K562 (cell line): ENCODE data around the gene HMGN3. TPM values are rescaled to one million over a fixed set of nuclear protein-coding genes. Genes with fewer than 3 reads are reported as not detected.

Experiments
- ATAC-seq: fragments of 200-7000 bp; cut with Tn5 transposase; 3 replicates; pipeline ENCODE4 v1.9.1; 2020; ENCODE audit warnings: moderate library complexity
- BruUV-seq: library from RNA; stranded (reverse); fragments of 400-500 nt; replicated peaks from 2 replicates; lab custom pipeline; 2021; lab: Mats Ljungman, UMichigan
- CTCF ChIA-PET: fragments of 300-600 bp; formaldehyde crosslinking; extraction: SDS; loops from one replicate; lab custom pipeline; 2021; ENCODE audit warnings: low intra/inter-chr PET ratio; lab: Yijun Ruan, JAX
- POLR2A ChIA-PET: fragments of 300-600, 350-650 bp; sonication (Branson Sonifier 250); formaldehyde crosslinking; extraction: SDS; loops from one replicate; lab custom pipeline; 2021; ENCODE audit warnings: antibody characterized with exemption, inconsistent platforms; lab: Yijun Ruan, JAX
- DNase-seq, 4 experiments: peaks; one replicate each; pipeline versions ENCODE4 v3.0.0 to v3.0.0-alpha.2; 2011 to 2018; ENCODE audit warnings: low spot score in 3 of 4, mixed read lengths in 3 of 4; ENCODE audit errors: extremely low read depth in 1 of 4
- FAIRE-seq: peaks from 2 replicates; lab custom pipeline; 2011; peaks lifted over from hg19 to GRCh38; lab: Jason Lieb, UNC
- H2AFZ ChIP-seq: 2 replicates; pipeline ENCODE4 v1.6.0; 2011; ENCODE audit warnings: low read depth, low read length, control low read depth, inconsistent platforms
- H3K27ac ChIP-seq: fragments of 200-600 bp; 3 replicates; pipeline ENCODE4 v1.8.0; 2011; ENCODE audit warnings: low read depth, mild to moderate bottlenecking, control low read depth, inconsistent platforms, low read length, moderate library complexity, mixed read lengths; ENCODE audit errors: extremely low read depth
- H3K27me3 ChIP-seq, 2 experiments: fragments of 300-600 bp in 1 of 2; 2 replicates in 1 of 2; 3 replicates in 1 of 2; pipeline versions ENCODE4 v1.6.0 to v1.8.0; 2011; ENCODE audit warnings: inconsistent platforms in 2 of 2, low read length in 2 of 2, mild to moderate bottlenecking in 1 of 2, mixed read lengths in 1 of 2, moderate library complexity in 1 of 2; ENCODE audit not compliant: control insufficient read depth in 2 of 2, insufficient read depth in 2 of 2
- H3K36me3 ChIP-seq: fragments of 300-600 bp; 3 replicates; pipeline ENCODE4 v1.8.0; 2011; ENCODE audit warnings: mild to moderate bottlenecking, low read length, inconsistent platforms; ENCODE audit not compliant: control insufficient read depth, insufficient read depth
- H3K4me1 ChIP-seq, 2 experiments: fragments of 200-600 bp in 1 of 2; replicated peaks in 1 of 2; 2 replicates in 1 of 2; 3 replicates in 1 of 2; pipeline versions ENCODE4 v1.5.1 to v1.8.0; 2011; ENCODE audit warnings: inconsistent platforms in 2 of 2, low read length in 2 of 2, mild to moderate bottlenecking in 1 of 2, mixed read lengths in 1 of 2, moderate library complexity in 1 of 2; ENCODE audit not compliant: control insufficient read depth in 2 of 2, insufficient read depth in 2 of 2
- H3K4me2 ChIP-seq: 2 replicates; pipeline ENCODE4 v1.6.1; 2011; ENCODE audit warnings: low read length, control low read depth, inconsistent platforms, mixed read lengths; ENCODE audit not compliant: insufficient read depth
- H3K4me3 ChIP-seq: fragments of 200-600 bp; sonication (generic), shearing (Covaris generic); 2 replicates; pipeline ENCODE4 v1.5.1; 2016; ENCODE audit warnings: control low read depth, inconsistent platforms
- H3K79me2 ChIP-seq: fragments of 200-600 bp; 3 replicates; pipeline ENCODE4 v1.8.0; 2011; ENCODE audit warnings: low read length, inconsistent platforms; ENCODE audit not compliant: control insufficient read depth, insufficient read depth
- H3K9ac ChIP-seq, 2 experiments: 2 replicates each; pipeline versions ENCODE4 v1.6.0 to v1.6.1; 2011; ENCODE audit warnings: low read depth in 2 of 2, low read length in 2 of 2, control low read depth in 1 of 2, inconsistent platforms in 1 of 2, mild to moderate bottlenecking in 1 of 2, mixed read lengths in 1 of 2; ENCODE audit not compliant: insufficient read depth in 1 of 2
- H3K9me1 ChIP-seq: one replicate; pipeline ENCODE4 v1.6.0; 2011; ENCODE audit warnings: inconsistent platforms, mild to moderate bottlenecking, low read length, moderate library complexity; ENCODE audit not compliant: control insufficient read depth, insufficient read depth
- H3K9me3 ChIP-seq: replicated peaks from 2 replicates; pipeline ENCODE4 v1.5.1; 2011; ENCODE audit warnings: low read depth, low read length, inconsistent platforms; ENCODE audit not compliant: control insufficient read depth, insufficient read depth
- H4K20me1 ChIP-seq: replicated peaks from 2 replicates; pipeline ENCODE4 v1.6.1; 2011; ENCODE audit warnings: low read length, inconsistent platforms, mixed read lengths; ENCODE audit not compliant: control insufficient read depth, insufficient read depth
- BCL6 ChIP-seq: fragments of 250-450 bp; sonication (Bioruptor Pico); IDR thresholded peaks from 2 replicates; pipeline ENCODE4 v1.4.0; 2020
- MTA1 ChIP-seq: fragments of 450-650 bp; IDR thresholded peaks from 2 replicates; pipeline ENCODE4 v1.6.1; 2017; ENCODE audit warnings: borderline replicate concordance
- RBM39 ChIP-seq: fragments of 200-400 bp; formaldehyde crosslinking; optimal IDR thresholded peaks from 2 replicates; pipeline ENCODE3; 2018; ENCODE audit warnings: low read depth, low read length
- U2AF1 ChIP-seq: fragments of 200-400 bp; formaldehyde crosslinking; optimal IDR thresholded peaks from 2 replicates; pipeline ENCODE3; 2017; ENCODE audit warnings: mild to moderate bottlenecking, low read depth, low read length, moderate library complexity
- WGBS: fragments of 100-300 bp; shearing (Covaris generic); methylation state at CpG from one replicate; pipeline ENCODE4 v1.1.6; 2016; ENCODE audit warnings: low coverage, mixed read lengths; ENCODE audit not compliant: insufficient coverage; ENCODE audit errors: missing lambda C conversion rate; 5-methylcytosine and 5-hydroxymethylcytosine counted together
- in situ Hi-C: fragments of 300-500 bp; cut with MboI; formaldehyde crosslinking; loops from 4 replicates; pipeline ENCODE4 v1.15.0; 2018; ENCODE audit warnings: inconsistent platforms, mixed read lengths
- intact Hi-C: fragments of 100-400 bp; cut with micrococcal nuclease; formaldehyde crosslinking; loops from 2 replicates; pipeline ENCODE4 v1.14.2; 2022
- polyA plus RNA-seq, 8 experiments: library from polyadenylated mRNA; depleted of rRNA in 4 of 8; stranded (reverse) in 5 of 8; unstranded in 3 of 8; fragments of >200 nt; fragmentation: Nextera tagmentation in 2 of 8; fragmentation: Illumina TruSeq in 1 of 8; extraction: Ambion mirVana in 2 of 8; extraction: Trizol in 1 of 8; gene quantifications; 2 replicates each; pipeline versions ENCODE4 v1.2.1 to v1.2.3, GENCODE V29; 2011 to 2014; ENCODE audit warnings: inconsistent platforms in 1 of 8, missing spikeins in 1 of 8
- total RNA-seq, 7 experiments: library from RNA; depleted of rRNA in 6 of 7; stranded (reverse); fragments of >200 nt in 6 of 7; fragmentation: Illumina TruSeq in 2 of 7; extraction: Trizol in 2 of 7; gene quantifications; 2 replicates each; pipeline versions ENCODE4 v1.2.1 to v1.2.3, GENCODE V29; 2011 to 2021; ENCODE audit warnings: low replicate concordance in 1 of 7
- TF ChIP-seq, protein P1 (sequence below): fragments of 250-450 bp; sonication (Bioruptor Pico); IDR thresholded peaks from 2 replicates; pipeline ENCODE4 v1.8.0; 2021; ENCODE audit warnings: moderate library complexity, mild to moderate bottlenecking, inconsistent platforms
- TF ChIP-seq, protein P2 (sequence below): sonication (generic); formaldehyde crosslinking; IDR thresholded peaks from 2 replicates; pipeline ENCODE4 v1.9.0; 2022; ENCODE audit warnings: mild to moderate bottlenecking, missing genetic modification reagents
- TF ChIP-seq, protein P3 (sequence below): sonication (generic); formaldehyde crosslinking; IDR thresholded peaks from 2 replicates; pipeline ENCODE4 v1.8.1; 2022; ENCODE audit warnings: missing genetic modification reagents
- TF ChIP-seq, protein P4 (sequence below): sonication (generic); formaldehyde crosslinking; IDR thresholded peaks from 2 replicates; pipeline ENCODE4 v1.8.1; 2023; ENCODE audit warnings: missing genetic modification reagents, mild to moderate bottlenecking, borderline replicate concordance

Gene HMGN3
- total and polyA plus RNA-seq, 9 of the 15 experiments (the other 6 are each of a cell fraction or from before 2014, with no cell fraction given) = 42.1 to 154 (median 88.1) TPM

DNA sequence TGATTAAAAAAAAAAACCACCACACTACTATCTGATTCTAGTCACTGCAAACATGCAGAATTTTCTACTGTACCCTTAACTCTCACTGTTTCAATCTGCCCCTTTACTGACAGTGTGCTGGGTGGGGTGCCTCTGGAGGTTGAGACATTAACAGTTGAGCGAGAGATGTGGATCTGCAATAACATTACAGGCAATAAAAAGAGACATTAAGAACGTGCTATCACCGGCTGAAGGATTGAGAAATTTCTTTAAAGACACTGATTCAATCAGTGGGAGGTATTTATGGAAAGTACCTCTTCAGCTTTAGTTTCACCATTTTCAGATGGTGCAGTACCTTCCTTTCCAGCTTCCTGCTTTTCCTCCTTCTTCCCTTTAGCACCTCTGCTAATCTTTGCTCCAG, 32.5 kb downstream of the HMGN3 start:
- Histone ChIP-seq H2AFZ (no peak overlapping the region), H3K27ac (no peak overlapping the region), H3K9me1 (no peaks in the 10 kb centered on the region), H3K9ac (no peak overlapping the region), H3K4me1 (no peaks in the 10 kb centered on the region), H4K20me1 (no peaks in the 10 kb centered on the region), H3K4me3 (no peak overlapping the region), H3K9me3 (no peaks in the 10 kb centered on the region), H3K4me2 (no peak overlapping the region), H3K27me3 (no peaks in the 10 kb centered on the region), H3K36me3 (peaks cover 8% of the 10 kb centered on the region; the same call in 1 of the 3 replicates), H3K79me2 (no peaks in the 10 kb centered on the region)
- intact Hi-C loops = no loop called here
- no TSS peak for BruUV-seq
- ChIA-PET CTCF (no interaction called here), POLR2A (no interaction called here)
- in situ Hi-C loops = no loop called here
- TF ChIP-seq, protein P1, sequence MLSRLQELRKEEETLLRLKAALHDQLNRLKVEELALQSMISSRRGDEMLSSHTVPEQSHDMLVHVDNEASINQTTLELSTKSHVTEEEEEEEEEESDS (CRISPR knock-in tag) = no peak
- DNase-seq = no peak
- 36% methylated on average over 3 of the region's 3 CpGs for WGBS
- ATAC-seq = no peak
- no peak for FAIRE-seq

DNA sequence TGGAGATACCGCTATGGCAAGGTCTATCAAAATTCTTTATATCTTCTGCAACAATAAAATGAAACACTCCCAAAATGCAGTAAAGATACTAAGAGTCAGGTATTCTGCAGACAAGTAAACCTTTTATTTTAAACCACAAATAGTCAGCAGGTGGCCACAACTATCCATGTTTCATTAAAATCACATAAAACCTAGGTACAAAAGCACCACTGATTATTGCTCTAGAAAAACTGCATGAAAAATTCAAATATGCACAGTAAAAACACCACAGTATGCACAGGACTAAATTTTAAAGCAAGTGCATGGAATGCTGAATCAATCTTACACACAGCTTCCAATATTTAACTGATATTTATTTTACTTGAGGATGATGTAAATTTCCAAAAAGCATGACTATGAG, 33.3 kb downstream of the HMGN3 start:
- POLR2A ChIA-PET = no interaction called here
- no peak for ATAC-seq
- CTCF ChIA-PET = no interaction called here
- Histone ChIP-seq H3K9ac (no peak overlapping the region), H3K9me3 (no peaks in the 10 kb centered on the region), H3K27me3 (no peaks in the 10 kb centered on the region), H2AFZ (no peak overlapping the region), H3K4me3 (no peak overlapping the region), H3K27ac (no peak overlapping the region), H3K79me2 (no peaks in the 10 kb centered on the region), H3K36me3 (peaks cover 8% of the 10 kb centered on the region; the same call in 1 of the 3 replicates), H3K9me1 (no peaks in the 10 kb centered on the region), H3K4me2 (no peak overlapping the region), H3K4me1 (no peaks in the 10 kb centered on the region), H4K20me1 (no peaks in the 10 kb centered on the region)
- BruUV-seq = no TSS peak
- in situ Hi-C loops = no loop called here
- no peak for FAIRE-seq
- intact Hi-C loops = no loop called here
- WGBS = 75% methylated on average over 1 of the region's 1 CpG
- no peak for DNase-seq
- TF ChIP-seq, protein P2, sequence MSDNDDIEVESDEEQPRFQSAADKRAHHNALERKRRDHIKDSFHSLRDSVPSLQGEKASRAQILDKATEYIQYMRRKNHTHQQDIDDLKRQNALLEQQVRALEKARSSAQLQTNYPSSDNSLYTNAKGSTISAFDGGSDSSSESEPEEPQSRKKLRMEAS = no peak
- TF ChIP-seq, protein P3, sequence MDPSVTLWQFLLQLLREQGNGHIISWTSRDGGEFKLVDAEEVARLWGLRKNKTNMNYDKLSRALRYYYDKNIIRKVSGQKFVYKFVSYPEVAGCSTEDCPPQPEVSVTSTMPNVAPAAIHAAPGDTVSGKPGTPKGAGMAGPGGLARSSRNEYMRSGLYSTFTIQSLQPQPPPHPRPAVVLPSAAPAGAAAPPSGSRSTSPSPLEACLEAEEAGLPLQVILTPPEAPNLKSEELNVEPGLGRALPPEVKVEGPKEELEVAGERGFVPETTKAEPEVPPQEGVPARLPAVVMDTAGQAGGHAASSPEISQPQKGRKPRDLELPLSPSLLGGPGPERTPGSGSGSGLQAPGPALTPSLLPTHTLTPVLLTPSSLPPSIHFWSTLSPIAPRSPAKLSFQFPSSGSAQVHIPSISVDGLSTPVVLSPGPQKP (CRISPR knock-in tag) = no peak
- TF ChIP-seq, protein P4, sequence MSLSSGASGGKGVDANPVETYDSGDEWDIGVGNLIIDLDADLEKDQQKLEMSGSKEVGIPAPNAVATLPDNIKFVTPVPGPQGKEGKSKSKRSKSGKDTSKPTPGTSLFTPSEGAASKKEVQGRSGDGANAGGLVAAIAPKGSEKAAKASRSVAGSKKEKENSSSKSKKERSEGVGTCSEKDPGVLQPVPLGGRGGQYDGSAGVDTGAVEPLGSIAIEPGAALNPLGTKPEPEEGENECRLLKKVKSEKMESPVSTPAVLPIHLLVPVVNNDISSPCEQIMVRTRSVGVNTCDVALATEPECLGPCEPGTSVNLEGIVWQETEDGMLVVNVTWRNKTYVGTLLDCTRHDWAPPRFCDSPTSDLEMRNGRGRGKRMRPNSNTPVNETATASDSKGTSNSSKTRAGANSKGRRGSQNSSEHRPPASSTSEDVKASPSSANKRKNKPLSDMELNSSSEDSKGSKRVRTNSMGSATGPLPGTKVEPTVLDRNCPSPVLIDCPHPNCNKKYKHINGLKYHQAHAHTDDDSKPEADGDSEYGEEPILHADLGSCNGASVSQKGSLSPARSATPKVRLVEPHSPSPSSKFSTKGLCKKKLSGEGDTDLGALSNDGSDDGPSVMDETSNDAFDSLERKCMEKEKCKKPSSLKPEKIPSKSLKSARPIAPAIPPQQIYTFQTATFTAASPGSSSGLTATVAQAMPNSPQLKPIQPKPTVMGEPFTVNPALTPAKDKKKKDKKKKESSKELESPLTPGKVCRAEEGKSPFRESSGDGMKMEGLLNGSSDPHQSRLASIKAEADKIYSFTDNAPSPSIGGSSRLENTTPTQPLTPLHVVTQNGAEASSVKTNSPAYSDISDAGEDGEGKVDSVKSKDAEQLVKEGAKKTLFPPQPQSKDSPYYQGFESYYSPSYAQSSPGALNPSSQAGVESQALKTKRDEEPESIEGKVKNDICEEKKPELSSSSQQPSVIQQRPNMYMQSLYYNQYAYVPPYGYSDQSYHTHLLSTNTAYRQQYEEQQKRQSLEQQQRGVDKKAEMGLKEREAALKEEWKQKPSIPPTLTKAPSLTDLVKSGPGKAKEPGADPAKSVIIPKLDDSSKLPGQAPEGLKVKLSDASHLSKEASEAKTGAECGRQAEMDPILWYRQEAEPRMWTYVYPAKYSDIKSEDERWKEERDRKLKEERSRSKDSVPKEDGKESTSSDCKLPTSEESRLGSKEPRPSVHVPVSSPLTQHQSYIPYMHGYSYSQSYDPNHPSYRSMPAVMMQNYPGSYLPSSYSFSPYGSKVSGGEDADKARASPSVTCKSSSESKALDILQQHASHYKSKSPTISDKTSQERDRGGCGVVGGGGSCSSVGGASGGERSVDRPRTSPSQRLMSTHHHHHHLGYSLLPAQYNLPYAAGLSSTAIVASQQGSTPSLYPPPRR (CRISPR knock-in tag) = no peak
- TF ChIP-seq U2AF1 = no peak
- no peak for TF ChIP-seq RBM39
- no peak for TF ChIP-seq MTA1
- no peak for TF ChIP-seq BCL6 (CRISPR knock-in tag)
